ENCODE results near the gene ACOX1.

Gene ACOX1

DNA sequence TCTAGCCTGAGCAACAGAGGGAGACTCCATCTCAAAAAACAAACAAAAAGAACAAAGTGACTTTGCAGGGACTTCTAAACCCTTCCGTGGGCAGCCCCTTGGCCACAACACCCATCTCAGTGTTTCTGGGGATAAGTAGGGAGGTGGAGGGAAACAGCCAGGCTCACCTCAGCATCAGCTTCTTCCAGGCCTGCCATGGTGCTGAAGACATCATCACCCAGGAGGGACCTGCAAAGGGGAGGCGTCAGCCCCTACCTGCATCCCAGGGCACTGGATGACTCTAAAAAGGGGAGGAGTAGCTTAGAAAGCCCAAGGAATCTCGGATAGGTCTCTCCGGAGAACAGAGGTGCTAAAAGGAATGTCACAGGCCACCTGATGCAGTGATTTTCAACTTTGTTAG, 47.9 kb downstream of the ACOX1 start:
- no peak for DNase-seq

DNA sequence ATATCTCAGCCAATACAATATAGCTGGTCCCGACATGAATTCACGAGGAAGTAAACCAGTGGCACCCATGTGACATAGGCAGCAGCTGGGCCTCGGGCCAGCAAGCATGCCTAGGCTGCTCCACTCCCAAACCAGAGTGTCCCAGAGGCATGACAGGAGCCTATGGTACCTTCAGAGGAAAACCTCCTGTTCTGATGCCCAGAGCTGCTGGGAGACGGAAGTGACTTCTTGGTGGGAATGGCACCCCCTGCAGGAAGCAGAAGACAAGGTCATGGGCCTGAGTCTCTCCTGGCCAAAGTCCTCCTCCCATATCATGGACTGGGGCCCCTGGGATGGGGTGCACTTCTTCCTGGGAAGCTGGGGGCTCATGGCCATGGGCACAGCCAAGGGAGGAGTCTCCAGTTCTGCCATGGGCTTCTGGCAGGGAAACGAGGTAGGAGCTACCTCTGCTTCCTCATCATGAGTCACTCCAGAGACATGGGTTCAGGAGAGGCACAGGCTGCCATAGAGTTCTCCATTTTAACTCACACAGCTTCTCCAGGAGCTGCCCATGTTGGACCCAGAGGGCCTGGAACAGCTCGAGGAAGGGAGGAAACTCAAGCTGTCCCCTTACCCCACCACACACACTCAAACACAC, 51.6 kb downstream of the ACOX1 start:
- no peak for DNase-seq

DNA sequence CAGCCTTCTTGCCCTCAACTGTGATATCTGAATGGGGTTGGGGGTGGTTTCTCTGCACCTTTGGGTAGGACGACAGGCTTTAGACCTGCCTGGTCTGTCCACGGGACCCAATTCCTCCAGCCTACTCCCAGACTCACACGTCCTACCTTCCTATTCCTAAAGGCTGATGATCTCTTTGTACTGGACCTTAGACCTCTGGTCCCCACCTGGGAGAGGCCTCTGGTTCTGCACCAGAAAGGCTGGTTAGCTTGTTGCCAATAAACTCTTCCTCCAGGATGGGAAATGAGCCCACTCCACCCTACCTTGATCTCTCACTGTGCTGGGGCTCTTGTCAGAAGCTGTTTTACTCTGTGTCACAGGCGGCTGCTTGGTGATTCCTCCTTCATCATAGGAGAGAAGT, 52.5 kb downstream of the ACOX1 start:
- DNase-seq, result no peak

DNA sequence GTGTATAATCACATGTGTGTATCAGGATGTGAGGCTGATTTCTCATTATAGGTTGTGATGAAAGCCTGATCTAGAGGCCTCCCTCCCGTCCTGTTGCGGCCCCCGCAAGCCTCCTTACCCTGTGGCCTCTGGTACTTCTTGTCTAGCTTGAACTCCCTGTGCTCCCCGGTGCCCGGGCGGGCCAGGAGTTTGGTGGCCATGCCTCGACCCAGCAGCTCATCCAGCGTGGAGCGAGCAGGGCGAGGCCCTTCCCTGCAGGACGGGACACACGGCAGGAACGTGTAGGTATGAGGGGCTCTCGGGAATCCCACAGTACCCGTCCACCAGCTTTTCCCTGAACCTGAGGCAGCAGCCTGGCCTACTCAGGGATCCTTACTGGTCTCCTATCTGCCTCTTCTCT, 53.1 kb downstream of the ACOX1 start:
- DNase-seq, result no peak

DNA sequence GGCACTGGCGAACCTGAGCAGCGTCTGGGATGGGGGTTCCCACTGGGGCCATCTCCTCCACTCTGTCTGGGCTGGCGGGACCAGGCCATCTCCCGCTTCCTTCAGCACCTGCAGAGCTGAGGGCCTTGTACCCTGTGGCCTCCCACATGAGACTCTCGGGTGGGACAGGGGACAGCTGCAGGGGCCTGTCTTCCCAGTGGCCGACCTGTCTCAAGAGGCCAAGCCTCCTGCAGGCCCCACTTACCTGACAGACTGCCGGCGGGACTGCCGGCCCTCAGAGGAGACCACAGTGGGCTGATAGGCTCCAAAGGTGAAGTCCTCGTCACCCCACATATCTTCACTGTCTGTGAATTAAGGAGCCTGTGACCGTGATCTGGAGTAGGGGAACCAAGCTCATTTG, 53.9 kb downstream of the ACOX1 start:
- DNase-seq, result no peak

DNA sequence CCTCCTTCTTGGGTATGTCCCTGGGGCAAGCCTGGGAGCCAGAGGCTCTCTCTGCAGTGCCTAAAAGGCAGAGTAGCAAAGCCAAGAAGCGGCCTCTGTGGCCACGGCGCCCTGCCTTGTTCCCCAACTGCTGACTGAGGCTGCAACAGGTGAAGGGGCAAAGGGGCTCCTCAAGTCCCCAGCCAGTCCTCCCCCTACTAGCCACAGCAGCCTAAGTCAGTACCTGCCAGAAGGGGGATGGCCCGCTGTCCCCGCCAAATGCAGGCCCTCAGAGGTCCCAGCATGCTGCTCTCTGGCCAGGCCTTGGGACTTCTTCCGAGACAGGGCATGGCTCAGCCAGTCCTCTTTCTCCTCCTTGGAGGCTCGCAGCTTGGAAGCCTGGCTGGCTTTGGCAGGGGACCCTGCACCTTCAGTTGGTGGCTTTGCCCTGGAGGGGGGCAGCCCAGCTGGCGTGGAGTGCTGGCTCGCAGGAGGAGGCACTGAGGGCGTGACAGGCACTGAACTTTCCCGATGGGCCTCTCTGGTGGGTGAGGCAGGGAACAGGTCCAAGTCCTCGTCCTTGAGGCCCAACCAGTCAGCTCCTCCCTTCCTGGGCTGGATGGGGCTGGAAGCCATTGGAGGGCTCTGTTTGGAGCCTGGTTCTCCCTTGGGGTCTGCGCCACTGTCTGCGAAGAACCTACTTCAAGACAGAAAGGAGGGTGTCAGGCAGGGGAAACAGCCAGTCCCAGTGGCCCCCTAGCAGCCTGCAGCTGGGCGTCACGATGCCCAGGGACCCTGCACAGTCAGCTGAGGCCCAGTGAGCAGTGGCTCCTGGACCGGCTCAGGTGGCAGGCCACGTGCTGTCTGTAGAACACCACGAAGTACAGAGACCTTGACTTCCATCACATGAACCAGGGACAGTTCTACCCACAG, 55.7 kb downstream of the ACOX1 start:
- DNase-seq, result no peak

DNA sequence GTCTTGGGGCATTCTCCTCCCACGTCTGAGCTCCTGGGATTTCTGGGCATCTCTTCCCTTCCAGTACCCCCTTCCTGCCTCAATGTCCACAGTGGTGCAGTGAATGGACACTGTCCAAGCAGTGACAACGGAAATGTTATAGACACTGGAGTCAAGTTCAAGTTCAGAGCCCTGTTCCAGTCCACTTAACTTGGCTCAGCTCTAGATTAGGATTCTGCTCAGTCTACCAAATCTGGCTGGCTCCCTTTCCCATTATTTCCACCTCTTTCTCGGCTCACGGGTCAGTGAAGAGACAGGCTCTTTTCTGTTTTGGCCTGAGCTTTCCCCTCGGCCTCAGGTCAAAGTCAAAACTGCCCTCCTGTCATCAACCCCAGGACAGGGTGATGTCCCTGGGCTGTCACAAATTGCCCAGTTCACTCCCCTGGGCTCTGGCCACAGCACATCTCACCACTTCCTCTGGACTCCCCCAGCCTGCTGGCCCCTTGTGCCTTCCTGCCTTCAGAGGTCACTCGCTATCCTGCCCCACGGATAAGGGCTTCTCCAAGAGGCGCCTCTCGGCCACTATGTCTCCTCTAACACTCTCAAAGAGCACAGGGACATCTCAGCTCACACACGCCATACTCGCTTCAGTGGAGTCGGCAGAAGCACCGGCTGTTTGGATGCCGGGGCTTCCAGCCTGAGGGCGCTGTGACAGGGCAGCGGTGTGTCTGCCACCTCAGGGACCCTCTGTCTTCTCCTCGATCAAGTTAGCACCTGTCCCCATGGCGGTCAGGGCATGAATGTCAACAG, 56.6 kb downstream of the ACOX1 start:
- no peak for DNase-seq

DNA sequence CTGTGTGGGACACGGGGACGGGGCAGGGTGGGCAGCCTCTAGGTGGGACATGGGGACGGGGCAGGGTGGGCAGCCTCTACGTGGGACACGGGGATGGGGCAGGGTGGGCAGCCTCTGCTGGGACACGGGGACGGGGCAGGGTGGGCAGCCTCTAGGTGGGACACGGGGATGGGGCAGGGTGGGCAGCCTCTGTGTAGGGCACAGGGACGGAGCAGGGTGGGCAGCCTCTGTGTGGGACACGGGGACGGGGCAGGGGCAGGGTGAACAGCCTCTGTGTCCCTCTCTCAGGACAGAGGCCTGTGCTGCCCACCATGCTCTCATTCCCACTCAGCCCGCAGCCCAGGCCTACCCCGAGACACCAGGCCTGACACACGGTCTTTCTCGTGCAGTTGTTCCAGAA, 57.4 kb downstream of the ACOX1 start:
- DNase-seq, result no peak

DNA sequence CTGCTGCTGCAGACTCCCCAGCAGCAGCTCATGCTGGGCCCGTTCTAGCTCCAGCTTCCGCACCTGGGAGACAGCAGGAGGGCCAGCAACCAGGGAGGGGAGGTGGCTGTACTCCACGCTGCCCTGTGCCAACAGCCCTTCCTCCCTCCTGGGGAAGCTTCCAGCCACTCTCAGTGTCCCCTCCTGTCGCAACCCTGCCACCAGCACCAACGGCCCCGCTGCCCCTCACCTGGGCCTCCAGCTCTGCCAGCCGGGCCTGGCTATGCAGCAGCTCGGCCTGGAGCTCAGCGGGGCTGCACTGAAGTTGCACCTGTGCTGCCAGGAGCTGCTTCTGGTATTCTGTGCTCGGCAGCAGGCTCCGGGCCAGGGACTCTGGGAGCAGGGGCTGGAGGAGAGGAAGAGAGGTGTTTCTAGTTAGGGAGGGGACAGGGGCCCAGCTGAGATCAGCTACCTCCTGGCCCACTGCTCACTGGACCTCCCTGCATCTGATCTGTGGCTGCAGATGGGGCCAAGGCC, 58.9 kb downstream of the ACOX1 start:
- DNase-seq, result no peak

DNA sequence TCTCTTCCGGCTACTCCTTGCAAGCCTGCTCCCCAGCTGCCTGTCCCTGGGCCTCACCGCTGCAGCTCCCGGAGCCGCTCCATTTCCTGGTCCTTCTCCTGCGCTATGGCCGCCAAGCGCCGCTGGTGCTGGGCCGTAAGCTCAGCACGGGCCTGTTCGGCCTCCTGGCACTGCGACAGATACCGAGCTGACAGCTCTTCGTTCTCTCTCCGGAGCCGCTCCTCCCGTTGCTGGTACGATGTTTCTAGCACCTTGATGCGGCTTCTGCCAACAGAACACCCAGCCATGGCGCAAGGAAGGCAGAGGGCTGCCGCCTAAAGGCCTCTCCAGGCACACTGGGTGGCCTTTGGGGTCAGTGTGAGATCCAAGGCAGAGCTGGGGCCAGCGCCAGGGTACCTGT, 59.4 kb downstream of the ACOX1 start:
- no peak for DNase-seq

DNA sequence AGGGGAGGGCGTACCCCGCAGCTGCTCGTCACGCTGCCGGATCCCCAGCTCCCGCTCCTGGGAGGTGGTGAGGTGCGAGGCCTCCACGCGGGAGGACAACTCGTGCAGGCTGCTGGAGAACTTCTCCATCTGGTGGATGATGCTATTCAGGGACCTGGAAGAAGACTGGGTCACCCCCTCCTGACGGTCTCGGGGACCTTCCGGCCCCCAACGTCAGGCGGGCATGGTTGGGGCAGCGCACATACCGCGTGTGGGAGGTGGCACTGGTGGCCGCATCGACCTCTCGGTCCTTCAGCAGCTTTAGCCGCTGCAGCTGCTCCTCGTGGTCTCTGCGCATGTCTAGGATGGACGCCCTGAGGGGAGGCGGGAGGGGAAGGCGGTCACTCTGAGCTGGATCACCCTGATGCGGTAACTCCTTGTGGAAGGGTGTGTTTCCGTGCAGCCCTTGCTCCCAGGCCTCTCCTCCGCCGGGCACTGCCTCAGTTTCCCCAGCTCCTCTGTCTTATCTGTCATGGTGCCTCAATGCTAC, 61.0 kb downstream of the ACOX1 start:
- no peak for DNase-seq

DNA sequence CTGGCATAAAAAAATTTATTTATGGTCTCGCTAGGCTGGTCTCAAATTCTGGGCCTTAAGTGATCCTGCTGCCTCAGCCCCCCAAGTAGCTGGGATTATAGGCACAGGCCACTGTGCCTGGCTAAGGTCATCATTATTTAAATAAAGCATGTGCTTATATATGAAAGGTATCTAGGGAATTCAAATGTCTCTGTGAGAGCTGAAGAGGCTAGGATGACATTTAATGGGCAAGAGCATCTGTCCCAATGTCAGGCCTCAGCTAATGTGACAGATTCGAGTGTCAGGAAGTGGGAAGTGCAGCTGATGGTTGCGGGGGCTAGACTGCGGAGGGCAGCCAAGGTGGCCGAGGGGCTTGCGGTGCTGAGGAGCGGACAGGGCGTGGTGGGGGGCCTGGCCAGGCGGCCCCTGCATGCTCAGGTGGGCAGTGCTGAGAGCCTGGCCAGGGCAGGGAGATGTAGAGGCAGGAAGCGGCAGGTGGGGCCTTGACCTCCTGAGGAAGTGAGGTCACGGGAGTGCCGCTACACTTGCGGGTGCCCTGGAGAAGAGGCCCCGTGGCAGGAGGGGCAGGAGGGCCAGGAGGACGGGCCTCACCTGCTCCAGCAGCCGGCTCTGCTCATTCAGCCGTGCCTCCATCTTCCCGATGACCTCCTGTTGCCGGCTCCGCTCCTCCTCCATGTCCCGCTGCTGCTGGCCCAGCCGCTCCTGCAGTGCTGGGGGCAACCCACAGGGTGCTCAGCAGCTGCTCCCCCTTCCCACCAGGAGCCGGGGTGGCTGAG, 61.6 kb downstream of the ACOX1 start:
- DNase-seq, result no peak

DNA sequence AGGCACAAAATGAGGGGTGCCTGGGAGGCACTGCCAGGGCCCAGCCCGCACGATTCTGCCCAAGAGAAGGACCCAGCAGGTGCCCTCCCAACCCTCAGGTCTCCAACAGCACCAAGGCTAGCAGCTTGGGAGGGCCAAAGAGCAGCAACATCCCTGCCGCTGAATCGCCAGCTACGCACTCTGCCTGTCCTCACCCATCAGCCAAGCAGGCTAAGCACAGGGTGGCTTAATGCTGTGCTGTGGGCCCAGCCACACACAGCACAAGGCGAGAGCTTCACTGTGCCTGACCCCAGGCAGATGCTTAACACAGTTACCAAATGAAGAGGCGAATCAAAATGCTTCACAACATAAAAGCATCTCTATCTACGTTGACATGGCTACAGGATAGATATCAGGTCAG, 63.7 kb downstream of the ACOX1 start:
- DNase-seq, result no peak

DNA sequence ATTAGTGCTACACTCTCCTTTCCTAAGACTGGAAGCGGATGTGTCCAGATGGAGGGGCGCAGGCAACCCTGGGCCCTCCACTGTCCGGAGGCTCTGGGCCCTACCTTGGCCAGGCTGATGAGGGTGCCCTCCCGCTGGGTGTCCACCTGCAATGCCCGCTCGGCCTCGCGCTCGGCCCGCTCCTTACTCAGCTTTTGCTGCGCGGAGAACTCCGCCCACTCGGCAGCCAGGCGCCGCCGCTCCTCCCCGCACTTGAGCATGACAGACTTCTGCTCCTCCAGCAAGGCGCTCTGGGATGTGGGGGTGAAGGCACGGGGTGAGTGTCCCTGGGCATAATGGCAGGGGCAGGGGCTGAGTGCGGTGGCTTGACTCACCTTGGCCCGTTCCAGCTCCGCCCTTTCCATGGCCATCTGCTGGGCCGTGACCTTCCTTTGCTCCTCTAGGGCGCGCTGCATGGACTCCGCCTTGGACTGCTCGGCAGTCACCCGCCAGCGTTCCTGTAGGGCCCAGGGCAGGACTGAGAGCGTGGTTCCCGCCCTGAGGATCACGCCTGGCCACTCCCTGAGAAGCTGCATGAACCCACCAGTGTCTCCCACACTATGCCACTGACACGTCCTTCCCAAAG, 64.2 kb downstream of the ACOX1 start:
- DNase-seq, result no peak

DNA sequence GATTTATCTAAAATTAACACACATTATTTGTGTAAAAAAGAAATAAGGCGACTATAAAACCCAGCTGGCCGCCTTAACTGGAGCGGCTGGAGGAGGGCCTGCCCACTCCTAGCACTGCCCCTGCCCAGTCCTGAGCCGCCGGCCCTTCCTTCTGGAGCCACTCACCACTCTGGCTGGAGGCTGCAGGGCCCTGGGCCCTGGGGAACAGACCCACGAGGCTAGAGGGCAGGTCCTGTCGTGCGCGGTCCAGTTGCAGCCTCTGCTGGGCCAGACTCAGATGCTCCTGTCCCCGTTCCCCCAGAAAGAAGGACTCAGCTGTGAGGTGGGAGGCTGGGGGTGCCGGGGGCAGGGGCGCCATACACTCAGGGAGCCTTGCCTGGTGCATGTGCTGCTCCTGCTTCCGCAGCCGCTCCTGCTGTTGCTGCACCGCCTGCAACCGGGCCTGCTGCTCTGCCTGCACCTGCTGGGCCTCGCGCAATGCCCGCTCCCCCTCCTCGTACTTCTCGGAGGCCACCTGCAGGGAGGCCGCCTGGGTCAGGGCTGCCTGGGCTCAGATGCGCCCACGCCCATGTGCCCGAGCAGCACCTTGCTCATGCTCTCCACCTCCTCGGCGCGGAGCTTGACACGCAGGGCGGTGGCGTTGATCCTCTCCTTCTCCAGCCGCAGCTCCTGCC, 65.3 kb downstream of the ACOX1 start:
- no peak for DNase-seq

DNA sequence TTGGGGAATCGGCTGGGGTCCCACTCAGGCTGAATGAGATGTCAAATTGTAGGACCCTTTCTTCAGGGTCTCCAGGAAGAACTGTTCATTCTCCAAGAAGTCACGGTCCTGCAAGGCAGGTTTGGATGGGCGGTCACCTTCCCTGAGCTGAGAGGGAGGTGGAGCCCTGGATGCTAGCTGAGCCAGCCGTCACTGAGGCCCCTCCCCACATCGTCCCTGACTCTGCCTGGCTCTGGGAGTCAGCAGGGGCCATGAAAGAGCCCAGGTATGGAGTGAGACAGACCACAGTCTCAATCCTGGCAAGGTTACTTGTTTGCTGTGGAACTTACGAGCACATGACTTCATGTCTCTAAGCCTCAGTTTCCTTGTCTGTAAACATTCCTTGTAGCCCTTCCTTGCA, 68.3 kb downstream of the ACOX1 start:
- no peak for DNase-seq

DNA sequence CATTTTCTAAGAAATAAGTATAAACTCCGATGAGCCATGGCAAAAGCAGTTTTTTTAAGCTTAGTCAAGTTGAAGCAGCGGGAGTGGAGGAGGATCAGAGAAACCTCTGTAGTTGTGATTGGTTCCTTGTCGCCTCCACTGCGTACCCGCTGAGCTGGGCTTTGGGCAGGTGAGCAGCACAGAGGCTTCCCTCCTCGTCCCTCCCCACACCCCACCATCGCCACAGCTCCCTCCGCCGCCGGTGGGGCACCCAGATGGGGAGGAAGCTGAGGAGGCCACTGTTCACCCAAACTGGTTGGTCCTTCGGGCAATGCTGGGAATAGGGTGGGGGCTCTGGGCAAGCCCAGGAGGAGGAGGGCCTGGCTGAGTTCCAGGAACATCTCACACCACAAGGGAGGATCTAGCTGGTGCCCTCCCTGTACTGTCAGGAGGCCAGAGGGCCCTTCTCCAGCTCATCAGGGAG, 69.1 kb downstream of the ACOX1 start:
- no peak for DNase-seq

DNA sequence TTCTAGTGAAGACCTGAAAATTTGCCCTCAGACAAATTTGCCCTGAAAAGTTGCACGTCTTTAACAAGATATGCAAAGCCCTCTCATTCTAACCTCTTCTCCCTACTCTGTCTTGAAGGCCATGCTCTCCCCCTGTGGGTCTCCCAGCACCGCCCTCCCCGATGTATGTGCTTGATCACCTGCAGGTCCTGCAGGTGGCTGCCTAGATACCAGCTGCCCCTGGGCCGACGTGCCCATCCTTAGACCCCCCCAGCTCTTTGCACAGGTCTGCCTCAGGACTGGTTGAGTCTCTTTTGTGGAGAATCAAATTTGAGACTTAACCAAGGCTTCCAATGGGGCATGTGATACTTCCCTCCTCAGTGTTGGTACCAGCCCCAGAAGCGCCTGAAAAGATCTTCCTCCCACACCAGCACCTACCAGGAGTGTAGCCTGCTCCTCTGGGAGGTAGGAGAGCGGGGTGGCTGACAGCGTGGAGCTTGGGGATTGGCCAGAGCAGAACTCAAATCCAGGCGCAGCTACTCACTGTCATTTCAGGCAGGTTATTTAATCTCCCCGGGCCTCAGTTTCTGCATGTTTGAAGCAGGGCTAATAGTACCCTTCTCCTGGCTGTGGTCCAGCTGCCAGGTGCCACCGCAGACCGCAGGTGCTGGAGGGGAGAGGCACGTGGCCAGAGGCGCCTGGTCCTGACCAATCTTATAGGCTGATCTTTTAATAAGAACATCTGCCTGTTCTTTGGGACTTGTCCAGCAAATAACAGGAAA, 69.7 kb downstream of the ACOX1 start:
- DNase-seq, result no peak

DNA sequence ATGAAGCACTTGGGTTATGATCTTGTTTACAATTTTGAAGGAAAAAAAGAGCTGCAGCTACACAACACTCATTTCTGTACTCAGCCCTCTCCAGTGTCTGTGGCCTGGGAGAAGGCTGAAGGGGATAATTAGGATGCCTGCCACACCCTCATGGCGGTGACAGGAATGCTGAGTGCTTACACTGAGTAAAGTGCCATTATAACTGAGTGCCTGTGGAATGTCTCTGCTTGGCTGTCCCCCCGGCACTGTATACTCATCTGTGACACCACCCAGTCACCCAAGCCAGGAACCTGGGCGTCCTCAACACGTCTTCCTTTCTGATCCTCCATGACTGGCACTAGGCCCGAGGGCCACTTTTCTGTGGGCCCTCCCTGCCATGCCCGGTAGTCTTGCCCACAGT, 70.8 kb downstream of the ACOX1 start:
- peak; percentile 35 for DNase-seq

All from fibroblast of skin of scalp (primary cell).